Measurements from ENCODE around the gene STK32C. TPM values are rescaled to one million over a fixed set of nuclear protein-coding genes. Genes with fewer than 3 reads are reported as not detected.

The STK32C gene
- total RNA-seq, 1 experiment from 2014 or later, result 20.7 TPM

- no peaks in the 10 kb centered on the region for H3K4me1 Mint-ChIP-seq (ENCODE audit: insufficient read depth, unreplicated experiment)
- TF ChIP-seq, protein P1, sequence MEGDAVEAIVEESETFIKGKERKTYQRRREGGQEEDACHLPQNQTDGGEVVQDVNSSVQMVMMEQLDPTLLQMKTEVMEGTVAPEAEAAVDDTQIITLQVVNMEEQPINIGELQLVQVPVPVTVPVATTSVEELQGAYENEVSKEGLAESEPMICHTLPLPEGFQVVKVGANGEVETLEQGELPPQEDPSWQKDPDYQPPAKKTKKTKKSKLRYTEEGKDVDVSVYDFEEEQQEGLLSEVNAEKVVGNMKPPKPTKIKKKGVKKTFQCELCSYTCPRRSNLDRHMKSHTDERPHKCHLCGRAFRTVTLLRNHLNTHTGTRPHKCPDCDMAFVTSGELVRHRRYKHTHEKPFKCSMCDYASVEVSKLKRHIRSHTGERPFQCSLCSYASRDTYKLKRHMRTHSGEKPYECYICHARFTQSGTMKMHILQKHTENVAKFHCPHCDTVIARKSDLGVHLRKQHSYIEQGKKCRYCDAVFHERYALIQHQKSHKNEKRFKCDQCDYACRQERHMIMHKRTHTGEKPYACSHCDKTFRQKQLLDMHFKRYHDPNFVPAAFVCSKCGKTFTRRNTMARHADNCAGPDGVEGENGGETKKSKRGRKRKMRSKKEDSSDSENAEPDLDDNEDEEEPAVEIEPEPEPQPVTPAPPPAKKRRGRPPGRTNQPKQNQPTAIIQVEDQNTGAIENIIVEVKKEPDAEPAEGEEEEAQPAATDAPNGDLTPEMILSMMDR (IDR thresholded peaks at IDR 0.05; ENCODE audit: unreplicated experiment), result no peak
- ChIA-PET POLR2A (no interaction called here), CTCF (interaction anchor here (0.6 to 0.7 kb wide), 3 partner anchors 9 to 311 kb away, joined by 3 to 5 read pairs (median 3); no protein-coding TSS in a partner anchor)
- intact Hi-C loops (cut with micrococcal nuclease), result no loop called here
- H3K9me3 Mint-ChIP-seq (ENCODE audit: unreplicated experiment), result no peaks in the 10 kb centered on the region
- peaks cover 4% of the 10 kb centered on the region for H3K36me3 Mint-ChIP-seq (ENCODE audit: insufficient read depth, unreplicated experiment)
- no peaks in the 10 kb centered on the region for H3K27me3 Mint-ChIP-seq (ENCODE audit: insufficient read depth, unreplicated experiment)
- no TSS peak for BruUV-seq (replicated peaks)
- DNase-seq (ENCODE audit: unreplicated experiment), result no peak
- no peak overlapping the region for H3K27ac Mint-ChIP-seq (ENCODE audit: low read depth, unreplicated experiment)
- H3K4me3 Mint-ChIP-seq (ENCODE audit: unreplicated experiment), result no peak overlapping the region
Observed at GRCh38 chr10:132232023-132232951, 75.5 kb downstream of the STK32C start.

GRCh38 chr10:132231656-132232022, 76.1 kb downstream of the STK32C start:
- intact Hi-C loops (cut with micrococcal nuclease), result no loop called here
- H3K36me3 Mint-ChIP-seq (ENCODE audit: insufficient read depth, unreplicated experiment), result peaks cover 4% of the 10 kb centered on the region
- CTCF ChIA-PET, result interaction anchor here (0.7 to 0.8 kb wide), 2 partner anchors 9 to 108 kb away, joined by 3 read pairs; no protein-coding TSS in a partner anchor
- POLR2A ChIA-PET, result no interaction called here
- DNase-seq (ENCODE audit: unreplicated experiment), result no peak
- no peaks in the 10 kb centered on the region for H3K4me1 Mint-ChIP-seq (ENCODE audit: insufficient read depth, unreplicated experiment)
- H3K4me3 Mint-ChIP-seq (ENCODE audit: unreplicated experiment), result no peak overlapping the region
- H3K27ac Mint-ChIP-seq (ENCODE audit: low read depth, unreplicated experiment), result no peak overlapping the region
- H3K27me3 Mint-ChIP-seq (ENCODE audit: insufficient read depth, unreplicated experiment), result no peaks in the 10 kb centered on the region
- H3K9me3 Mint-ChIP-seq (ENCODE audit: unreplicated experiment), result no peaks in the 10 kb centered on the region
- TF ChIP-seq, protein P1 (IDR thresholded peaks at IDR 0.05; ENCODE audit: unreplicated experiment), result no peak
- BruUV-seq (replicated peaks), result no TSS peak

- no peak for DNase-seq (ENCODE audit: unreplicated experiment)
- H3K36me3 Mint-ChIP-seq (ENCODE audit: insufficient read depth, unreplicated experiment), result peaks cover 4% of the 10 kb centered on the region
- no peaks in the 10 kb centered on the region for H3K9me3 Mint-ChIP-seq (ENCODE audit: unreplicated experiment)
- intact Hi-C loops (cut with micrococcal nuclease), result no loop called here
- POLR2A ChIA-PET, result interaction anchor here (0.5 kb wide), 1 partner anchor 221 kb away, joined by 4 read pairs; no protein-coding TSS in a partner anchor
- no TSS peak for BruUV-seq (replicated peaks)
- no peaks in the 10 kb centered on the region for H3K27me3 Mint-ChIP-seq (ENCODE audit: insufficient read depth, unreplicated experiment)
- CTCF ChIA-PET, result interaction anchor here (0.8 to 1.0 kb wide), 3 partner anchors 8 to 120 kb away, joined by 3 to 4 read pairs (median 3); no protein-coding TSS in a partner anchor
- TF ChIP-seq, protein P1 (IDR thresholded peaks at IDR 0.05; ENCODE audit: unreplicated experiment), result no peak
- H3K4me1 Mint-ChIP-seq (ENCODE audit: insufficient read depth, unreplicated experiment), result no peaks in the 10 kb centered on the region
- H3K4me3 Mint-ChIP-seq (ENCODE audit: unreplicated experiment), result no peak overlapping the region
- H3K27ac Mint-ChIP-seq (ENCODE audit: low read depth, unreplicated experiment), result no peak overlapping the region
Observed at GRCh38 chr10:132230557-132231210, 77.1 kb downstream of the STK32C start.
